IMR-90 (cell line): ENCODE data around the gene ENOX1.

Source experiments
- SMC3 ChIP-seq: fragments of 150-350 bp; IDR thresholded peaks from 2 replicates; pipeline ENCODE4 v1.6.1; 2016; ENCODE audit warnings: low read depth, mild to moderate bottlenecking, antibody characterized with exemption, low read length, moderate library complexity
- TF ChIP-seq, protein P1 (sequence below): conservative IDR thresholded peaks from 2 replicates; pipeline ENCODE4 v1.5.1; 2012; ENCODE audit warnings: mild to moderate bottlenecking, low read depth, low read length, improper control_type of control experiment

DNA sequence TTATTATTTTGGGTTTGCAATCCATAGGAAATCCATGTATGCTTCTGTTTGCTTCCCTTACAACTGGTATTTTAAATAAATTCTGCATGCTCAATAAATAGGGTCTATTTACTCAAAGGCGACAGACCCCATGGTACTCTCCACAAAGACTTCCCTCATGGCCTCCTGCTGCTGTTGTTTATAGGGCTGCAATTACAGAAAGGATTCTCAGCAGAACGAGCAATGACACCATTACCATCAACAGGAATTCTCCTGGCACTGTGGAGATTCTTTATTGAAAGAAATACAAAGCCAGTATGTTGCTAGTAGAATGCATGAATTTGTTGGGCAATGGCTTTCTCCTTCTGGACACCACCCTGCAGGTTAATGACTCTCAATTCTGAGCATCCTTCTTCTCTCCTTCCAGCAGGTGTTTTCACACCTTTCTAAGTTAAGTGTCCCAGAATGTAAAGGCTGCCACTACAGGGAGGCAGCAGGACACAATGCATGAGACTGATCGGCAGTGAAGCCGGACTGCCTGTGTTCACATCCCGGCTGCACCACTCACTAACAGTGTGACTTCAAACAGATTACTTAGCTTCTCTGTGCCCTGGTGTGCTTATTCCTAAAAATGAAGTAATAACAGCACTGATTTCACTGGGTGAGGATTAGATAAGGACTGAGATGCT is 403.1 kb downstream of the ENOX1 start:
- TF ChIP-seq, protein P1, sequence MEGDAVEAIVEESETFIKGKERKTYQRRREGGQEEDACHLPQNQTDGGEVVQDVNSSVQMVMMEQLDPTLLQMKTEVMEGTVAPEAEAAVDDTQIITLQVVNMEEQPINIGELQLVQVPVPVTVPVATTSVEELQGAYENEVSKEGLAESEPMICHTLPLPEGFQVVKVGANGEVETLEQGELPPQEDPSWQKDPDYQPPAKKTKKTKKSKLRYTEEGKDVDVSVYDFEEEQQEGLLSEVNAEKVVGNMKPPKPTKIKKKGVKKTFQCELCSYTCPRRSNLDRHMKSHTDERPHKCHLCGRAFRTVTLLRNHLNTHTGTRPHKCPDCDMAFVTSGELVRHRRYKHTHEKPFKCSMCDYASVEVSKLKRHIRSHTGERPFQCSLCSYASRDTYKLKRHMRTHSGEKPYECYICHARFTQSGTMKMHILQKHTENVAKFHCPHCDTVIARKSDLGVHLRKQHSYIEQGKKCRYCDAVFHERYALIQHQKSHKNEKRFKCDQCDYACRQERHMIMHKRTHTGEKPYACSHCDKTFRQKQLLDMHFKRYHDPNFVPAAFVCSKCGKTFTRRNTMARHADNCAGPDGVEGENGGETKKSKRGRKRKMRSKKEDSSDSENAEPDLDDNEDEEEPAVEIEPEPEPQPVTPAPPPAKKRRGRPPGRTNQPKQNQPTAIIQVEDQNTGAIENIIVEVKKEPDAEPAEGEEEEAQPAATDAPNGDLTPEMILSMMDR: no peak
- no peak for TF ChIP-seq SMC3
